K562 (cell line): ENCODE data around the gene UTS2R. TPM values are rescaled to one million over a fixed set of nuclear protein-coding genes. Genes with fewer than 3 reads are reported as not detected.
A peak's percentile ranks its signal among the peaks of the same experiment; 100 is the strongest.

ENCODE experiments used
- ATF4 ChIP-seq: fragments of 450-650 bp; formaldehyde crosslinking; IDR thresholded peaks from 2 replicates; pipeline ENCODE4 v1.4.0; 2022; ENCODE audit warnings: mild to moderate bottlenecking, moderate library complexity
- BCL6 ChIP-seq: fragments of 250-450 bp; sonication (Bioruptor Pico); IDR thresholded peaks from 2 replicates; pipeline ENCODE4 v1.4.0; 2020
- CBFA2T2 ChIP-seq: fragments of 450-650 bp; conservative IDR thresholded peaks from 2 replicates; pipeline ENCODE4 v1.6.1; 2017; ENCODE audit warnings: mild to moderate bottlenecking
- CEBPZ ChIP-seq: fragments of 150-350 bp; IDR thresholded peaks from 2 replicates; pipeline ENCODE4 v1.6.1; 2014; ENCODE audit warnings: low read depth, mild to moderate bottlenecking, low read length, borderline replicate concordance
- CHD4 ChIP-seq: fragments of 200-600 bp; sonication (generic); IDR thresholded peaks from 3 replicates; pipeline ENCODE4 v1.6.1; 2012; ENCODE audit warnings: low read depth, mild to moderate bottlenecking, mixed read lengths, low read length, inconsistent platforms; ENCODE audit not compliant: insufficient read depth, insufficient replicate concordance, poor library complexity, severe bottlenecking
- CREB3 ChIP-seq: fragments of 450-650 bp; conservative IDR thresholded peaks from 2 replicates; pipeline ENCODE4 v1.6.1; 2016; ENCODE audit warnings: missing genetic modification characterization, low read depth, mild to moderate bottlenecking, missing compliant biosample characterization, moderate library complexity
- CREBBP ChIP-seq: IDR thresholded peaks from one replicate; pipeline ENCODE4 v1.6.1; 2012; ENCODE audit warnings: low read depth, mild to moderate bottlenecking, control low read depth, inconsistent platforms, low read length
- GATAD2A ChIP-seq: fragments of 450-650 bp; IDR thresholded peaks from 2 replicates; pipeline ENCODE4 v1.6.1; 2017
- GATAD2B ChIP-seq: fragments of 450-650 bp; IDR thresholded peaks from 2 replicates; pipeline ENCODE4 v1.6.1; 2017; ENCODE audit warnings: mild to moderate bottlenecking, borderline replicate concordance
- ILK ChIP-seq: fragments of 450-650 bp; IDR thresholded peaks from 2 replicates; pipeline ENCODE4 v1.6.1; 2016; ENCODE audit warnings: missing genetic modification characterization, low read depth, mild to moderate bottlenecking, missing compliant biosample characterization, moderate library complexity, borderline replicate concordance
- LARP7 ChIP-seq: fragments of 450-650 bp; IDR thresholded peaks from 2 replicates; pipeline ENCODE4 v1.6.1; 2016
- NFXL1 ChIP-seq: fragments of 450-650 bp; formaldehyde crosslinking; IDR thresholded peaks from 2 replicates; pipeline ENCODE4 v1.4.0; 2021; ENCODE audit warnings: mild to moderate bottlenecking
- PHF8 ChIP-seq: fragments of 200-600 bp; sonication (generic); IDR thresholded peaks from 2 replicates; pipeline ENCODE4 v1.6.1; 2012; ENCODE audit warnings: mixed run types, mild to moderate bottlenecking, inconsistent platforms, low read length, moderate library complexity, borderline replicate concordance
- TAL1 ChIP-seq: fragments of 450-650 bp; IDR thresholded peaks from 2 replicates; pipeline ENCODE4 v1.6.1; 2016; ENCODE audit warnings: mild to moderate bottlenecking
- TFAP4 ChIP-seq: sonication (generic); formaldehyde crosslinking; IDR thresholded peaks from 2 replicates; pipeline ENCODE4 v1.8.0; 2022; ENCODE audit warnings: missing genetic modification reagents, mild to moderate bottlenecking, moderate library complexity, borderline replicate concordance
- VEZF1 ChIP-seq: fragments of 200-800 bp; sonication (Bioruptor generic); IDR thresholded peaks from 2 replicates; pipeline ENCODE4 v1.6.1; 2017; ENCODE audit warnings: missing genetic modification characterization, missing compliant biosample characterization
- XRCC4 ChIP-seq: IDR thresholded peaks from one replicate; pipeline ENCODE4 v1.6.1; 2011; ENCODE audit not compliant: insufficient read depth, insufficient read length; ENCODE audit errors: extremely low read depth
- ZBTB1 ChIP-seq: sonication (generic); formaldehyde crosslinking; IDR thresholded peaks from 2 replicates; pipeline ENCODE4 v1.8.1; 2023; ENCODE audit warnings: missing genetic modification reagents, low read depth, mild to moderate bottlenecking, borderline replicate concordance
- ZNF695 ChIP-seq: fragments of 450-650 bp; formaldehyde crosslinking; IDR thresholded peaks from 2 replicates; pipeline ENCODE4 v1.4.0; 2020; ENCODE audit warnings: mild to moderate bottlenecking, moderate library complexity
- polyA plus RNA-seq, 8 experiments: library from polyadenylated mRNA; depleted of rRNA in 4 of 8; stranded (reverse) in 5 of 8; unstranded in 3 of 8; fragments of >200 nt; fragmentation: Nextera tagmentation in 2 of 8; fragmentation: Illumina TruSeq in 1 of 8; extraction: Ambion mirVana in 2 of 8; extraction: Trizol in 1 of 8; gene quantifications; 2 replicates each; pipeline versions ENCODE4 v1.2.1 to v1.2.3, GENCODE V29; 2011 to 2014; ENCODE audit warnings: inconsistent platforms in 1 of 8, missing spikeins in 1 of 8
- total RNA-seq, 7 experiments: library from RNA; depleted of rRNA in 6 of 7; stranded (reverse); fragments of >200 nt in 6 of 7; fragmentation: Illumina TruSeq in 2 of 7; extraction: Trizol in 2 of 7; gene quantifications; 2 replicates each; pipeline versions ENCODE4 v1.2.1 to v1.2.3, GENCODE V29; 2011 to 2021; ENCODE audit warnings: low replicate concordance in 1 of 7

The UTS2R gene
- total and polyA plus RNA-seq, 9 of the 15 experiments (the other 6 are each of a cell fraction or from before 2014, with no cell fraction given): 0.22 TPM; not detected in 8

- TF ChIP-seq TFAP4: peak; percentile 58; the same call in 1 of the 2 replicates
- TF ChIP-seq ATF4 (CRISPR knock-in tag): no peak
- no peak for TF ChIP-seq ZNF695 (CRISPR knock-in tag)
- no peak for TF ChIP-seq GATAD2B
- peak; percentile 2; the same call in 1 of the 2 replicates for TF ChIP-seq PHF8
- no peak for TF ChIP-seq CEBPZ
- no peak for TF ChIP-seq ILK (tag)
- TF ChIP-seq CREB3 (tag): no peak
- 0 out of 2 replicates have a peak, but pooled peaks have one; percentile 24 for TF ChIP-seq GATAD2A
- no peak for TF ChIP-seq BCL6 (CRISPR knock-in tag)
- TF ChIP-seq ZBTB1 (CRISPR knock-in tag): no peak; the same call in 1 of the 2 replicates
- TF ChIP-seq TAL1: no peak
- TF ChIP-seq LARP7: no peak
- no peak for TF ChIP-seq CREBBP
- TF ChIP-seq XRCC4: no peak
- no peak for TF ChIP-seq CBFA2T2
- TF ChIP-seq NFXL1 (CRISPR knock-in tag): no peak
- TF ChIP-seq VEZF1 (CRISPR knock-in tag): 0 out of 2 replicates have a peak, but pooled peaks have one; percentile 6
- no peak for TF ChIP-seq CHD4
These were observed 38.8 kb upstream of the UTS2R start (continued) for GRCh38 chr17:82332669-82333278.
